Brain microvascular endothelial cell (primary cell): Measurements from ENCODE around the gene EMC1.
"Not testable (repeated sequence)": the region's sequence is repeated elsewhere in the genome, so short reads cannot be mapped to it uniquely, and the experiment has no call there.

Source experiments
- DNase-seq: peaks from one replicate; pipeline ENCODE4 v3.0.0-alpha.2; 2020
- H3K27ac ChIP-seq: fragments of 250-450 bp; sonication (Bioruptor Pico); 2 replicates; pipeline ENCODE4 v1.5.1; 2020; ENCODE audit warnings: mild to moderate bottlenecking, moderate library complexity
- H3K27me3 ChIP-seq: fragments of 250-450 bp; sonication (Bioruptor Pico); replicated peaks from 2 replicates; pipeline ENCODE4 v1.5.1; 2020; ENCODE audit warnings: mild to moderate bottlenecking
- H3K36me3 ChIP-seq: fragments of 250-450 bp; sonication (Bioruptor Pico); replicated peaks from 2 replicates; pipeline ENCODE4 v1.5.1; 2020; ENCODE audit warnings: mild to moderate bottlenecking
- H3K4me3 ChIP-seq: 2 replicates; pipeline ENCODE4 v1.5.1; 2011; ENCODE audit warnings: low read depth, mild to moderate bottlenecking, control low read depth, low read length, moderate library complexity
- in situ Hi-C: cut with HindIII; loops from 2 replicates; pipeline ENCODE4 v1.10.0; 2017; ENCODE audit warnings: low sequenced_read_pairs, low pct_ligation_motif_present
- TF ChIP-seq, protein P1 (sequence below): IDR thresholded peaks from 2 replicates; pipeline ENCODE4 v1.5.1; 2011; ENCODE audit warnings: low read depth, mild to moderate bottlenecking, moderate library complexity, low read length, control low read depth, inconsistent platforms; ENCODE audit errors: missing control alignments

Gene EMC1

DNA sequence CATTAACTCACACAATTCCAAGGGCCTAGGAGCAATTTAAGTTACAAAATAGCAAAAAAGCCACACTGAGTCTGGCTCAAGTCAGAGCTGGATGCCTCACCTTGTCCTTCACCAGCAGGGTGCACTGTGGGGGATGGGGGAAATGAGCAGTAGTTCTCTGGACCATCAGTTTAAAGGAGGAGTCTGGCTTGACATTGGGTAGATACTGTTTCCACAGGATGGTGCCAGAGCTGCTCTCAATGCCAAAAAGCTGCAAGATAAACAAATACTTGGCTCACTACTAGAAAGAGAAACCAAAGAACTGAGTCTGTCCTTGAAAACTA, 18.8 kb downstream of the EMC1 start:
- TF ChIP-seq, protein P1, sequence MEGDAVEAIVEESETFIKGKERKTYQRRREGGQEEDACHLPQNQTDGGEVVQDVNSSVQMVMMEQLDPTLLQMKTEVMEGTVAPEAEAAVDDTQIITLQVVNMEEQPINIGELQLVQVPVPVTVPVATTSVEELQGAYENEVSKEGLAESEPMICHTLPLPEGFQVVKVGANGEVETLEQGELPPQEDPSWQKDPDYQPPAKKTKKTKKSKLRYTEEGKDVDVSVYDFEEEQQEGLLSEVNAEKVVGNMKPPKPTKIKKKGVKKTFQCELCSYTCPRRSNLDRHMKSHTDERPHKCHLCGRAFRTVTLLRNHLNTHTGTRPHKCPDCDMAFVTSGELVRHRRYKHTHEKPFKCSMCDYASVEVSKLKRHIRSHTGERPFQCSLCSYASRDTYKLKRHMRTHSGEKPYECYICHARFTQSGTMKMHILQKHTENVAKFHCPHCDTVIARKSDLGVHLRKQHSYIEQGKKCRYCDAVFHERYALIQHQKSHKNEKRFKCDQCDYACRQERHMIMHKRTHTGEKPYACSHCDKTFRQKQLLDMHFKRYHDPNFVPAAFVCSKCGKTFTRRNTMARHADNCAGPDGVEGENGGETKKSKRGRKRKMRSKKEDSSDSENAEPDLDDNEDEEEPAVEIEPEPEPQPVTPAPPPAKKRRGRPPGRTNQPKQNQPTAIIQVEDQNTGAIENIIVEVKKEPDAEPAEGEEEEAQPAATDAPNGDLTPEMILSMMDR = peak; percentile 28
- in situ Hi-C loops = no loop called here
- Histone ChIP-seq H3K27me3 (no peaks in the 10 kb centered on the region), H3K27ac (no peak overlapping the region), H3K4me3 (no peak overlapping the region), H3K36me3 (peaks cover 73% of the 10 kb centered on the region)
- no peak for DNase-seq

DNA sequence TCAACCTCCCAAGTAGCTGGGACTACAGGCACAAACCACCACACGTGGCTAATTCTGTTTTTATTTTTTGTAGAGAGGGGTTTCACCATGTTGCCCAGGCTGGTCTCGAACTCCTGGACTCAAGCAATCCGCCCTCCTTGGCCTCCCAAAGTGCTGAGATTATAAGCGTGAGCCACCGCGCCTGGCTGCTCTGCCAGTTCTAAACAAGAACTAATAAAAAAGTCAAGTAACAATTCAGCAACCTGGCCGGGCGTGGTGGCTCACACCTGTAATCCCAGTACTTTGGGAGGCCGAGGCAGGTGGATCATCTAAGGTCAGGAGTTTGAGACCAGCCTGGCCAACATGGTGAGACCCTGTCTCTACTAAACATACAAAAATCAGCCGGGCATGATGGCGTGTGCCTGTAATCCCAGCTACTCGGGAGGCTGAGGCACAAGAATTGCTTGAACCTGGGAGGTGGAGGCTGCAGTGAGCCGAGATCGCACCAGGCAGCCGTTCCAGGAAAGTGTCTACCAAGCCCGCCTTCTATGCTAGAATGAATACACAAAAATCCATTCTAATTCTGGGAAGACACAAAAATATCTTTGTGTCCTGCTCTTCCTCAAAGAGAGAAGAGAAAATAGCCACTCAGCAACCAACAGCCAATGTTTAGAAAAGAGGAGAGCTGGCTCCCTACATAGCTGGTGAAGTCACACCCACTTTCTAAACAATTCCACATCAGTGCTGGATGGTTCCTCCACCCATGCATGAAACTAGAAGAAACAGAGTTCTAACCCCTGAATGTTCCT, 19.4 kb downstream of the EMC1 start:
- H3K27me3 ChIP-seq, H3K4me3 ChIP-seq, in situ Hi-C loops, H3K27ac ChIP-seq, DNase-seq: not testable (repeated sequence)
- peaks cover 73% of the 10 kb centered on the region for H3K36me3 ChIP-seq

DNA sequence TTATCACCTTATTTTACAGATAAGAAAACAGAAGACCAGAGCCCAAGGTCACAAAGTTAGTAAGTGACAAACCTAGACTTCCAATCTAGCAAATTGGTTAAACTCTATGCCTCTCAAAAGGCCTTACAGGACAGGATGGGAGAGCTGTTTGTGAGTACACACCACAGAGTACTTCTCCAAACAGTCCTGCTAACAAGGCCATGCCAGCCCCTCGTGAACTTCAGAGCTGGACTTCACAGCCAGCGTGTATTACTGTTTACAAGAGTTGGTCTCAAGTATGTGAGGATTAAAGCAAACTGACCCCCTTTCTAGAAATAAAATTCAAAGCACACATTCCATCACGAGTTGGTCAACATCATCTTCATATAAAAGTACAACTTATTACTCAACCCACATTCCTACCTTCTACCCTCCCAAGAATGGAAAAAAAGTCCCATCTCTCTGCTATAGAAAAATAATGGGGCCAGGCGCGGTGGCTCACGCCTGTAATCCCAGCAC, 21.4 kb downstream of the EMC1 start:
- Histone ChIP-seq H3K27me3 (no peaks in the 10 kb centered on the region), H3K4me3 (no peak overlapping the region), H3K27ac (no peak overlapping the region), H3K36me3 (peaks cover 73% of the 10 kb centered on the region)
- TF ChIP-seq, protein P1 = no peak
- no peak for DNase-seq
- in situ Hi-C loops = no loop called here

DNA sequence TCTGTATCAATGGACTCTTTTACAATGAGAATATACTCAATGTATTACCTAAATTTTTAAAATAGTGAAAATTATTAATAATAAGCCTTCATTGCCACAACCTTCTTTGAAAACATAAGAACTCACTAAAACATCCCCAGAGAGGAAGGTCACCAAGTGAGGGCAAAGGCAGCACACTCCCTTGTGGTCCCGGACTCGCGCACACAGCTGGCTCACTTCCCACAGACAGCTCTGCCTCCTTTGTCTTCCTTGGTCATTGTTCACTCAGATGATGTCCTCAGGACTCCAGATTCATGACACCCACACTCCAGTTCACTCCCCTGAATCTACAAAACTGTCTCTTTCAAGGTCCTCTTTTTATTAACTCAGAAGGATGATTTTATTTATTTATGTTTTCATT, 22.1 kb downstream of the EMC1 start:
- peaks cover 76% of the 10 kb centered on the region for H3K36me3 ChIP-seq
- TF ChIP-seq, protein P1 = no peak
- H3K27me3 ChIP-seq = no peaks in the 10 kb centered on the region
- in situ Hi-C loops = no loop called here
- no peak overlapping the region for H3K4me3 ChIP-seq
- no peak overlapping the region for H3K27ac ChIP-seq
- DNase-seq = no peak

DNA sequence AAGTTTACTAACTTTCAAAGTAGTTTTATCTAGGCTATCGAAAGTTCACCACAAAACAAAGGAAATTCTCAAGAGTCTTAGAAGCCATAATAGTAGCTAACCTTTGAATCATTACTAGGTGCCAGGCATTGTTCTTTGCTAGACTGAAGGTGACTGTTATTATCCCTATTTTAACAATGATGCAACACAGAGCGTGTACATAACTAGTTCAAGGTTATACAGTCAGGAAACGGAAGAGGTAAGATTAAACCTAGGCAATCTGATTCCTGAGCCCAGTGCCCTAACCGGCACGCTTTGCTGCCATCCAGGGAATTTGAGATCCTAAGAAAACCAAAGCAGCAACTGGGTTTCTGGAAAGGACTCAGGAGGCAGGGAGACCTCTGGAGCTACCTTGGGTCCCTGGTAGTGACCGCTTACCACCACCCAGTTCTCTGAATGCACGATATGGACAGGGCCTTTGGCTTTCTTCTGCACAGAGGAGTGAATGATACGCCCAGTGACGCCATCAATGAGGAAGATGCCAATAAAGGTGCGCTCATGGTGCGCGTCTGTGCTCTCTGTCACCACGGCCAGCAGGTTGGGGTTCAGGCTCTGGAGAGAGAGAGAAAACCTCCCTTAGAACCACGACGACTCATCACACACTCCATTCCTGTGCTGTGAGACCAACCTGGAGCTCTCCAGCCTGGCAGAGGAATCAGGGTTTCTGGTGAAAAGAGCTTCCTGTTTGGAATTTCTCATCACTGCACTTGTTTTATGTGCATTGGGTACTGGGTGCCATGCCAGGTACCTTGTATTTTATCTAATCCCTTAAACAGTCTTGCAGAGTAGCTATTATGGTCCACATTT, 28.1 kb downstream of the EMC1 start:
- H3K27ac ChIP-seq = no peak overlapping the region
- TF ChIP-seq, protein P1 = no peak
- no peak overlapping the region for H3K4me3 ChIP-seq
- DNase-seq = no peak
- no peaks in the 10 kb centered on the region for H3K27me3 ChIP-seq
- in situ Hi-C loops = no loop called here
- peaks cover 66% of the 10 kb centered on the region for H3K36me3 ChIP-seq

DNA sequence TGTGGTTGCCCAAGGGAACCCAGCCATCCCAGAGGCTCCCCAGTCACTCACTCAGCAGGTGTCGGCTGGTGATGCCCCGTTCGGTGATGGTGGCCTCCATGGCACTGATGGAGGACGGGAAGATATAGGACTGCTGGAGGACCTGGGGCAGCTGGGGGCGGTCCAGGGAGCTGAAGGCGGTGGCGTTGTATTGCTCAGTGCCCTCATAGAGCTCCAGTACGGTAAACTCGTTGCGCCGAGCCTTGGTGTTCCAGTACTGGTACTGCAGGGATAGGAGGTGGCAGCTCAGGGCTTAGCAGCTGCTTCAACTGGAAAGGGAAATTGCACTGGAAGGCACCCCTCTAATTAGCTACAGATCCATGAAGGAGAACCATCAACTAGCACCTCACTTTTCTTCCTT, 28.8 kb downstream of the EMC1 start:
- H3K27ac ChIP-seq = no peak overlapping the region

More for the DNA sequence above, 28.8 kb downstream of the EMC1 start:
- in situ Hi-C loops = no loop called here
- DNase-seq = no peak
- no peak overlapping the region for H3K4me3 ChIP-seq
- peaks cover 70% of the 10 kb centered on the region for H3K36me3 ChIP-seq
- TF ChIP-seq, protein P1 = no peak
- H3K27me3 ChIP-seq = no peaks in the 10 kb centered on the region
